ENCODE results near the gene CYP2A13.
A peak's percentile ranks its signal among the peaks of the same experiment; 100 is the strongest.

CYP2A13 gene

GRCh38 chr19:41114132-41114531 is 25.9 kb downstream of the CYP2A13 start, which contains the start of gene CYP2F1:
Gene CYP2F1, plus strand, starts transcription at chr19:41114432. Its CDS starts 1,757 bp downstream, at chr19:41116189.
- no peak for TF ChIP-seq TEAD4 (IDR thresholded peaks at IDR 0.05)
- TF ChIP-seq, protein P1, sequence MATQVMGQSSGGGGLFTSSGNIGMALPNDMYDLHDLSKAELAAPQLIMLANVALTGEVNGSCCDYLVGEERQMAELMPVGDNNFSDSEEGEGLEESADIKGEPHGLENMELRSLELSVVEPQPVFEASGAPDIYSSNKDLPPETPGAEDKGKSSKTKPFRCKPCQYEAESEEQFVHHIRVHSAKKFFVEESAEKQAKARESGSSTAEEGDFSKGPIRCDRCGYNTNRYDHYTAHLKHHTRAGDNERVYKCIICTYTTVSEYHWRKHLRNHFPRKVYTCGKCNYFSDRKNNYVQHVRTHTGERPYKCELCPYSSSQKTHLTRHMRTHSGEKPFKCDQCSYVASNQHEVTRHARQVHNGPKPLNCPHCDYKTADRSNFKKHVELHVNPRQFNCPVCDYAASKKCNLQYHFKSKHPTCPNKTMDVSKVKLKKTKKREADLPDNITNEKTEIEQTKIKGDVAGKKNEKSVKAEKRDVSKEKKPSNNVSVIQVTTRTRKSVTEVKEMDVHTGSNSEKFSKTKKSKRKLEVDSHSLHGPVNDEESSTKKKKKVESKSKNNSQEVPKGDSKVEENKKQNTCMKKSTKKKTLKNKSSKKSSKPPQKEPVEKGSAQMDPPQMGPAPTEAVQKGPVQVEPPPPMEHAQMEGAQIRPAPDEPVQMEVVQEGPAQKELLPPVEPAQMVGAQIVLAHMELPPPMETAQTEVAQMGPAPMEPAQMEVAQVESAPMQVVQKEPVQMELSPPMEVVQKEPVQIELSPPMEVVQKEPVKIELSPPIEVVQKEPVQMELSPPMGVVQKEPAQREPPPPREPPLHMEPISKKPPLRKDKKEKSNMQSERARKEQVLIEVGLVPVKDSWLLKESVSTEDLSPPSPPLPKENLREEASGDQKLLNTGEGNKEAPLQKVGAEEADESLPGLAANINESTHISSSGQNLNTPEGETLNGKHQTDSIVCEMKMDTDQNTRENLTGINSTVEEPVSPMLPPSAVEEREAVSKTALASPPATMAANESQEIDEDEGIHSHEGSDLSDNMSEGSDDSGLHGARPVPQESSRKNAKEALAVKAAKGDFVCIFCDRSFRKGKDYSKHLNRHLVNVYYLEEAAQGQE (IDR thresholded peaks at IDR 0.05; ENCODE audit: low read depth) = no peak
- no peak for TF ChIP-seq FOXM1 (IDR thresholded peaks at IDR 0.05; ENCODE audit: borderline replicate concordance, low read depth)
- TF ChIP-seq TAF1 (IDR thresholded peaks at IDR 0.05; ENCODE audit: low read depth) = no peak
- TF ChIP-seq EGR1 (IDR thresholded peaks at IDR 0.05) = no peak
- TF ChIP-seq TCF12 (IDR thresholded peaks at IDR 0.05; ENCODE audit: low read depth) = no peak
- no peak for TF ChIP-seq EP300 (IDR thresholded peaks at IDR 0.05; ENCODE audit: borderline replicate concordance)
- TF ChIP-seq YY1 (IDR thresholded peaks at IDR 0.05; ENCODE audit: low read depth) = no peak
- TF ChIP-seq MAX (IDR thresholded peaks at IDR 0.05) = no peak
- no peak for TF ChIP-seq RAD21 (IDR thresholded peaks at IDR 0.05; ENCODE audit: low read depth)
- TF ChIP-seq ZBTB7A (IDR thresholded peaks at IDR 0.05; ENCODE audit: low read depth) = no peak
- TF ChIP-seq, protein P2, sequence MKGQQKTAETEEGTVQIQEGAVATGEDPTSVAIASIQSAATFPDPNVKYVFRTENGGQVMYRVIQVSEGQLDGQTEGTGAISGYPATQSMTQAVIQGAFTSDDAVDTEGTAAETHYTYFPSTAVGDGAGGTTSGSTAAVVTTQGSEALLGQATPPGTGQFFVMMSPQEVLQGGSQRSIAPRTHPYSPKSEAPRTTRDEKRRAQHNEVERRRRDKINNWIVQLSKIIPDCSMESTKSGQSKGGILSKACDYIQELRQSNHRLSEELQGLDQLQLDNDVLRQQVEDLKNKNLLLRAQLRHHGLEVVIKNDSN (IDR thresholded peaks at IDR 0.05) = no peak
- no peak for TF ChIP-seq CEBPB (IDR thresholded peaks at IDR 0.05)

GRCh38 chr19:41116261-41116660 is 28.0 kb downstream of the CYP2A13 start:
- TF ChIP-seq EP300 (IDR thresholded peaks at IDR 0.05; ENCODE audit: borderline replicate concordance) (no peak), ZBTB7A (IDR thresholded peaks at IDR 0.05; ENCODE audit: low read depth) (no peak), FOXM1 (IDR thresholded peaks at IDR 0.05; ENCODE audit: borderline replicate concordance, low read depth) (no peak), YY1 (IDR thresholded peaks at IDR 0.05; ENCODE audit: low read depth) (no peak)

DNA sequence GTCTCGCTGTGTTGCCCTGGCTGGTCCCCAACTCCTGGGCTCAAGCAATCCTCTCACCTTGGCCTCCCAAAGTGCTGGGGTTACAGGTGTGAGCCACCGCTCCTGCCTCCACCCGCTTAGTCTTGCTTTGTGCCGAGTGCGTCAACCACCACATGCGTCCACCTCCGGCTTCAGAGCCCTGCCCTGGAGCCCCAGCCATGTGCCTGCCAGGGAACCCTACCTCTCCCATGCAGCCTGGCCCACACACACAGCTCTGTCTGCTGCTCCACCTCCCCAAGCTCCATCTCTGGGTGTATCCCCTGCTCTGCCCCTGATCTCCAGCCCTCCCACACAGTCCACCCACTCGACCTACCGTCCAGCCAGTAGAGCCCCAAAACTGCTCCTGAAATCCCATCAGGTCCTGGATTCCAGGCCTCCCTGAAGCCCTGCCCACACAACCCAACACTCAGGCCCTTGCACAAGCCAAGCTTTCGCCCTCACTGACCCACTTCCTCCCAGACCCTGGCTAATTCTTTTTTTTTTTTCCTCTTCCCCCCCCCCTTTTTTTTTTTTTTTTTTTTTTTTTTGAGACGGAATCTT is 35.6 kb downstream of the CYP2A13 start:
- no peak for TF ChIP-seq CEBPB (IDR thresholded peaks at IDR 0.05)
- TF ChIP-seq RAD21 (IDR thresholded peaks at IDR 0.05; ENCODE audit: low read depth) = no peak
- no peak for TF ChIP-seq FOXM1 (IDR thresholded peaks at IDR 0.05; ENCODE audit: borderline replicate concordance, low read depth)
- TF ChIP-seq ZBTB7A (IDR thresholded peaks at IDR 0.05; ENCODE audit: low read depth) = no peak
- no peak for TF ChIP-seq NFIC (IDR thresholded peaks at IDR 0.05)
- TF ChIP-seq MAX (IDR thresholded peaks at IDR 0.05) = no peak
- no peak for TF ChIP-seq CREB1 (IDR thresholded peaks at IDR 0.05; ENCODE audit: low read depth)
- TF ChIP-seq YY1 (IDR thresholded peaks at IDR 0.05; ENCODE audit: low read depth) = no peak
- no peak for TF ChIP-seq TEAD4 (IDR thresholded peaks at IDR 0.05)
- TF ChIP-seq, protein P1 (IDR thresholded peaks at IDR 0.05; ENCODE audit: low read depth) = no peak
- no peak for TF ChIP-seq TCF12 (IDR thresholded peaks at IDR 0.05; ENCODE audit: low read depth)
- TF ChIP-seq TAF1 (IDR thresholded peaks at IDR 0.05; ENCODE audit: low read depth) = no peak
- no peak for TF ChIP-seq EP300 (IDR thresholded peaks at IDR 0.05; ENCODE audit: borderline replicate concordance)
- no peak for TF ChIP-seq EGR1 (IDR thresholded peaks at IDR 0.05)

GRCh38 chr19:41126765-41127203 is 38.5 kb downstream of the CYP2A13 start:
- peak; percentile 42 for TF ChIP-seq RAD21 (IDR thresholded peaks at IDR 0.05; ENCODE audit: low read depth)

DNA sequence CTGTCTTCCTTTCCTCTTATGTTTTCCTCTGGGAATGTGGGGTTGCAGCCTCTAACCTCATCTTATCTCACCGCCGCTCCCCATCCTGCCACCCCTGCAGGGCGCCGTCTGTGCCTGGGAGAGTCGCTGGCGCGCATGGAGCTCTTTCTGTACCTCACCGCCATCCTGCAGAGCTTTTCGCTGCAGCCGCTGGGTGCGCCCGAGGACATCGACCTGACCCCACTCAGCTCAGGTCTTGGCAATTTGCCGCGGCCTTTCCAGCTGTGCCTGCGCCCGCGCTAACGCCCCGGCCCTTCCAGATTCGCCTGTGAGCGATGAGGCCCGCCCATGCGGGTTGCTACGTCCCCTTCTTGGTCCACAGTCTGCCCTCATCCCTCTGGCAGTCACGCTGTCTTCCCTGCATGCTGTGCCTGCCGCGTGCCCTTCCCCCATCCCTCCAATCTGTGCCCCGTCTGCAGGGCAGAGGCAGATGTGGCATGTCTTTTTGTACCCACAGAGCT is 39.6 kb downstream of the CYP2A13 start:
- TF ChIP-seq RAD21 (IDR thresholded peaks at IDR 0.05; ENCODE audit: low read depth) (peak; percentile 13; the same call in 1 of the 2 replicates), NFIC (IDR thresholded peaks at IDR 0.05) (peak; percentile 68)

DNA sequence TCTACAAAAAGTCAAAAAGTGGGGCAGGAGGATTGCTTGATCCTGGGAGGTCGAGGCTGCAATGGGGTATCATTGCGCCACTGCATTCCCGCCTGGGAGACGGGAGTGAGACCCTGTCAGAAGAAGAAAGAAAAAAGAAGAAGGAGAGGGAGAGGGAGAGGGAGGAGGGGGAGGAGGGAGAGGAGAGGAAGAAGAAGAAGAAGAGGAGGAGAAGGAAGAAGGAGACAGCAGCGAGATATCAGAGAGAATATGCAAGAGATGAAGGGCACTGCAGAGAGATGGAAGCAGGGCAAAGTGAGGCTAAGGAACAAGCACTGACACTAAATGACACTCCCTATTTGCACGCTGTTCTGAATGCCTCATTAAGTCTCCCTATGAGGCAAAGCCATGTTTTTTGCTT is 40.4 kb downstream of the CYP2A13 start:
- TF ChIP-seq TEAD4 (IDR thresholded peaks at IDR 0.05) (no peak), TCF12 (IDR thresholded peaks at IDR 0.05; ENCODE audit: low read depth) (no peak), EP300 (IDR thresholded peaks at IDR 0.05; ENCODE audit: borderline replicate concordance) (no peak), ZBTB7A (IDR thresholded peaks at IDR 0.05; ENCODE audit: low read depth) (no peak), CEBPB (IDR thresholded peaks at IDR 0.05) (no peak), CREB1 (IDR thresholded peaks at IDR 0.05; ENCODE audit: low read depth) (no peak), FOXM1 (IDR thresholded peaks at IDR 0.05; ENCODE audit: borderline replicate concordance, low read depth) (no peak), YY1 (IDR thresholded peaks at IDR 0.05; ENCODE audit: low read depth) (no peak), EGR1 (IDR thresholded peaks at IDR 0.05) (no peak), NFIC (IDR thresholded peaks at IDR 0.05) (no peak), TAF1 (IDR thresholded peaks at IDR 0.05; ENCODE audit: low read depth) (no peak)
- TF ChIP-seq, protein P2 (IDR thresholded peaks at IDR 0.05) = no peak

All from Ishikawa (cell line).